HEK293 (cell line): ENCODE data around the gene CNOT8.

Experiments
- CTCF ChIA-PET: fragments of 350-600 bp; formaldehyde crosslinking; extraction: SDS; loops from one replicate; lab custom pipeline; 2021; ENCODE audit warnings: antibody characterized with exemption; lab: Yijun Ruan, JAX
- POLR2A ChIA-PET: fragments of 300-600 bp; formaldehyde crosslinking; extraction: SDS; loops from one replicate; lab custom pipeline; 2020; ENCODE audit warnings: antibody characterized with exemption, inconsistent platforms; lab: Yijun Ruan, JAX
- H3K27ac ChIP-seq: fragments of 200-500 bp; sonication (Bioruptor generic); 2 replicates; pipeline ENCODE4 v1.5.1; 2014; ENCODE audit warnings: low read depth, low read length, control low read depth, inconsistent platforms; ENCODE audit errors: extremely low read depth
- H3K36me3 ChIP-seq, 2 experiments: fragments of 200-500 bp in 1 of 2; sonication (Bioruptor generic) in 1 of 2; 1 replicate in 1 of 2; 2 replicates in 1 of 2; pipeline ENCODE4 v1.5.1; 2014 to 2017; ENCODE audit warnings: inconsistent platforms in 2 of 2, low read length in 2 of 2; ENCODE audit not compliant: control insufficient read depth in 2 of 2, insufficient read depth in 1 of 2
- H3K4me1 ChIP-seq: fragments of 200-500 bp; sonication (Bioruptor generic); 2 replicates; pipeline ENCODE4 v1.5.1; 2014; ENCODE audit warnings: mild to moderate bottlenecking, low read length, inconsistent platforms; ENCODE audit not compliant: control insufficient read depth, insufficient read depth
- H3K4me3 ChIP-seq: 2 replicates; pipeline ENCODE4 v1.5.1; 2011; ENCODE audit warnings: low read depth, mild to moderate bottlenecking, control low read depth, low read length, moderate library complexity
- H3K9me3 ChIP-seq: fragments of 200-500 bp; sonication (Bioruptor generic); 2 replicates; pipeline ENCODE4 v1.5.1; 2014; ENCODE audit warnings: low read depth, low read length, inconsistent platforms; ENCODE audit not compliant: control insufficient read depth, insufficient read depth
- OVOL3 ChIP-seq: fragments of 450-650 bp; formaldehyde crosslinking; IDR thresholded peaks from 2 replicates; pipeline ENCODE4 v1.5.1; 2016; ENCODE audit warnings: missing biosample characterization, missing genetic modification characterization
- SETDB1 ChIP-seq: IDR thresholded peaks from one replicate; pipeline ENCODE4 v1.6.1; 2017; ENCODE audit warnings: mild to moderate bottlenecking, low read length, moderate library complexity, mixed read lengths; ENCODE audit not compliant: insufficient read length
- SP2 ChIP-seq: fragments of 450-650 bp; formaldehyde crosslinking; IDR thresholded peaks from 2 replicates; pipeline ENCODE4 v1.5.1; 2016; ENCODE audit warnings: missing biosample characterization, missing genetic modification characterization
- WT1 ChIP-seq: fragments of 450-650 bp; formaldehyde crosslinking; IDR thresholded peaks from 2 replicates; pipeline ENCODE4 v1.5.1; 2016; ENCODE audit warnings: missing biosample characterization, missing genetic modification characterization
- YY1 ChIP-seq: fragments of 450-650 bp; formaldehyde crosslinking; IDR thresholded peaks from 2 replicates; pipeline ENCODE4 v1.5.1; 2018; ENCODE audit warnings: missing biosample characterization, missing genetic modification characterization
- ZBTB7A ChIP-seq: fragments of 450-650 bp; formaldehyde crosslinking; IDR thresholded peaks from 2 replicates; pipeline ENCODE4 v1.5.1; 2016; ENCODE audit warnings: low read depth, missing biosample characterization, missing genetic modification characterization
- ZFP69B ChIP-seq: fragments of 450-650 bp; formaldehyde crosslinking; IDR thresholded peaks from 2 replicates; pipeline ENCODE4 v1.5.1; 2016; ENCODE audit warnings: missing biosample characterization, missing genetic modification characterization
- ZIC2 ChIP-seq: fragments of 450-650 bp; formaldehyde crosslinking; IDR thresholded peaks from 2 replicates; pipeline ENCODE4 v1.5.1; 2016; ENCODE audit warnings: missing biosample characterization, missing genetic modification characterization
- ZNF138 ChIP-seq: fragments of 450-650 bp; formaldehyde crosslinking; IDR thresholded peaks from 2 replicates; pipeline ENCODE4 v1.5.1; 2016; ENCODE audit warnings: missing biosample characterization, missing genetic modification characterization, borderline replicate concordance
- ZNF169 ChIP-seq: fragments of 450-650 bp; formaldehyde crosslinking; IDR thresholded peaks from 2 replicates; pipeline ENCODE4 v1.5.1; 2016; ENCODE audit warnings: missing biosample characterization, missing genetic modification characterization
- ZNF2 ChIP-seq: fragments of 450-650 bp; formaldehyde crosslinking; IDR thresholded peaks from 2 replicates; pipeline ENCODE4 v1.5.1; 2016; ENCODE audit warnings: missing biosample characterization, missing genetic modification characterization
- ZNF223 ChIP-seq: fragments of 450-650 bp; formaldehyde crosslinking; IDR thresholded peaks from 2 replicates; pipeline ENCODE4 v1.5.1; 2016; ENCODE audit warnings: missing biosample characterization, missing genetic modification characterization
- ZNF239 ChIP-seq: fragments of 450-650 bp; formaldehyde crosslinking; IDR thresholded peaks from 2 replicates; pipeline ENCODE4 v1.5.1; 2016; ENCODE audit warnings: missing biosample characterization, missing genetic modification characterization
- ZNF248 ChIP-seq: fragments of 450-650 bp; formaldehyde crosslinking; IDR thresholded peaks from 2 replicates; pipeline ENCODE4 v1.5.1; 2017; ENCODE audit warnings: missing biosample characterization, missing genetic modification characterization
- ZNF529 ChIP-seq: fragments of 450-650 bp; formaldehyde crosslinking; IDR thresholded peaks from 2 replicates; pipeline ENCODE4 v1.5.1; 2017; ENCODE audit warnings: missing genetic modification characterization, missing biosample characterization; ENCODE audit not compliant: insufficient replicate concordance
- ZNF596 ChIP-seq: fragments of 450-650 bp; IDR thresholded peaks from 2 replicates; pipeline ENCODE4 v1.5.0; 2018; ENCODE audit warnings: missing biosample characterization, mild to moderate bottlenecking, missing genetic modification characterization, moderate library complexity
- ZNF623 ChIP-seq: fragments of 450-650 bp; formaldehyde crosslinking; IDR thresholded peaks from 2 replicates; pipeline ENCODE4 v1.5.1; 2016; ENCODE audit warnings: missing biosample characterization, missing genetic modification characterization
- ZNF837 ChIP-seq: fragments of 450-650 bp; formaldehyde crosslinking; IDR thresholded peaks from 2 replicates; pipeline ENCODE4 v1.5.1; 2016; ENCODE audit warnings: missing biosample characterization, missing genetic modification characterization
- ZSCAN23 ChIP-seq: fragments of 450-650 bp; formaldehyde crosslinking; IDR thresholded peaks from 2 replicates; pipeline ENCODE4 v1.5.1; 2016; ENCODE audit warnings: missing biosample characterization, missing genetic modification characterization
- TF ChIP-seq, protein P1 (sequence below): fragments of 450-650 bp; formaldehyde crosslinking; conservative IDR thresholded peaks from 2 replicates; pipeline ENCODE4 v1.5.1; 2016; ENCODE audit warnings: low read depth, missing biosample characterization, missing genetic modification characterization
- TF ChIP-seq, protein P2 (sequence below): sonication (generic); formaldehyde crosslinking; IDR thresholded peaks from 2 replicates; pipeline ENCODE4 v1.8.1; 2022; ENCODE audit warnings: mild to moderate bottlenecking, moderate library complexity, missing genetic modification reagents
- TF ChIP-seq, protein P3 (sequence below): fragments of 450-650 bp; formaldehyde crosslinking; IDR thresholded peaks from 2 replicates; pipeline ENCODE4 v1.5.1; 2016; ENCODE audit warnings: missing biosample characterization, missing genetic modification characterization
- TF ChIP-seq, protein P4 (sequence below): fragments of 450-650 bp; formaldehyde crosslinking; IDR thresholded peaks from 2 replicates; pipeline ENCODE4 v1.5.1; 2016; ENCODE audit warnings: missing biosample characterization, missing genetic modification characterization
- TF ChIP-seq, protein P5 (sequence below): fragments of 450-650 bp; formaldehyde crosslinking; IDR thresholded peaks from 2 replicates; pipeline ENCODE4 v1.5.1; 2016; ENCODE audit warnings: missing biosample characterization, missing genetic modification characterization, borderline replicate concordance

CNOT8 gene

DNA sequence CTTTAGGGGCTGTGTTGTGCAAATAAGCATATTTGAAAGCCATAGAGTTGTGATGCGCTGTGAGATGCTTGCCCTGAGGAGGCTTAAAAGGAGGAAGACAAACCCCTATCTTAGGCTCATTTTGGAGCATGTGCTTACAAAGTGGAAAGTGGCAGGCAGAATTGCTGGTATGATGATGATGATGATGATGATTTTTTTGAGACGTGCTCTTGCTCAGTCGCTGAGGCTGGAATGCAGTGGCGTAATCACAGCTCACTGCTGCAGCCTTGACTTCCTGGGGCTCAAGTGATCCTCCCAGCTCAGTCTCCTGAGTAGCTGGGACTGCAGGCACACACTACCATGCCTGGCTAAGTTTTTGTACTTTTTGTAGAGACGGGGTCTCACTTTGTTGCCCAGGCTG is 1.7 kb downstream of the CNOT8 start (continued):
- TF ChIP-seq, protein P1, sequence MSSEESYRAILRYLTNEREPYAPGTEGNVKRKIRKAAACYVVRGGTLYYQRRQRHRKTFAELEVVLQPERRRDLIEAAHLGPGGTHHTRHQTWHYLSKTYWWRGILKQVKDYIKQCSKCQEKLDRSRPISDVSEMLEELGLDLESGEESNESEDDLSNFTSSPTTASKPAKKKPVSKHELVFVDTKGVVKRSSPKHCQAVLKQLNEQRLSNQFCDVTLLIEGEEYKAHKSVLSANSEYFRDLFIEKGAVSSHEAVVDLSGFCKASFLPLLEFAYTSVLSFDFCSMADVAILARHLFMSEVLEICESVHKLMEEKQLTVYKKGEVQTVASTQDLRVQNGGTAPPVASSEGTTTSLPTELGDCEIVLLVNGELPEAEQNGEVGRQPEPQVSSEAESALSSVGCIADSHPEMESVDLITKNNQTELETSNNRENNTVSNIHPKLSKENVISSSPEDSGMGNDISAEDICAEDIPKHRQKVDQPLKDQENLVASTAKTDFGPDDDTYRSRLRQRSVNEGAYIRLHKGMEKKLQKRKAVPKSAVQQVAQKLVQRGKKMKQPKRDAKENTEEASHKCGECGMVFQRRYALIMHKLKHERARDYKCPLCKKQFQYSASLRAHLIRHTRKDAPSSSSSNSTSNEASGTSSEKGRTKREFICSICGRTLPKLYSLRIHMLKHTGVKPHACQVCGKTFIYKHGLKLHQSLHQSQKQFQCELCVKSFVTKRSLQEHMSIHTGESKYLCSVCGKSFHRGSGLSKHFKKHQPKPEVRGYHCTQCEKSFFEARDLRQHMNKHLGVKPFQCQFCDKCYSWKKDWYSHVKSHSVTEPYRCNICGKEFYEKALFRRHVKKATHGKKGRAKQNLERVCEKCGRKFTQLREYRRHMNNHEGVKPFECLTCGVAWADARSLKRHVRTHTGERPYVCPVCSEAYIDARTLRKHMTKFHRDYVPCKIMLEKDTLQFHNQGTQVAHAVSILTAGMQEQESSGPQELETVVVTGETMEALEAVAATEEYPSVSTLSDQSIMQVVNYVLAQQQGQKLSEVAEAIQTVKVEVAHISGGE (tag by site-specific recombination) = no peak
- TF ChIP-seq SETDB1 (no peak), ZIC2 (tag by site-specific recombination) (peak; percentile 9; the same call in 1 of the 2 replicates), ZNF169 (tag by site-specific recombination) (no peak)
- TF ChIP-seq, protein P2, sequence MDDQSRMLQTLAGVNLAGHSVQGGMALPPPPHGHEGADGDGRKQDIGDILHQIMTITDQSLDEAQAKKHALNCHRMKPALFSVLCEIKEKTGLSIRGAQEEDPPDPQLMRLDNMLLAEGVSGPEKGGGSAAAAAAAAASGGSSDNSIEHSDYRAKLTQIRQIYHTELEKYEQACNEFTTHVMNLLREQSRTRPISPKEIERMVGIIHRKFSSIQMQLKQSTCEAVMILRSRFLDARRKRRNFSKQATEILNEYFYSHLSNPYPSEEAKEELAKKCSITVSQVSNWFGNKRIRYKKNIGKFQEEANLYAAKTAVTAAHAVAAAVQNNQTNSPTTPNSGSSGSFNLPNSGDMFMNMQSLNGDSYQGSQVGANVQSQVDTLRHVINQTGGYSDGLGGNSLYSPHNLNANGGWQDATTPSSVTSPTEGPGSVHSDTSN = no peak

DNA sequence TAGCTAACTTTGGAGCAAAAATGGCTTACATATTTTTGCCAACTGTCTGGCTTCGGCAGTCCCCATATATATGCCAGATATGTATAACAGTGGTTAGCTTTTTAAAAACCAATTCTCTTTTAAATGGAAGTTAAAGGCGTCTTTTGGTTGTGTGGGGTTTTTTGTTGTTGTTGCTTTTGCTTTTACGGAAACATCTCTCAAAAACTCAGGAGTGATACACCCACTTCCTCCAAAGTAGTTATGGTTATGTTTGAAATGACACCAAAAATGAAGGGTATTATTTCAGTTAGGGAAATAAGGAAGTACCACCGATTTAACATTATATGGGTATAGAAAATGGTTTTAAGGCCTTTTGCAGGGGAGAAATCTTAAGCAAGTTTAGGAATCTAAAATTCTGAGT is 2.3 kb downstream of the CNOT8 start:
- TF ChIP-seq ZFP69B (no peak), ZNF223 (tag by site-specific recombination) (no peak), WT1 (tag by site-specific recombination) (no peak), ZNF138 (no peak), ZNF239 (tag by site-specific recombination) (no peak), ZNF623 (no peak)
- TF ChIP-seq, protein P3, sequence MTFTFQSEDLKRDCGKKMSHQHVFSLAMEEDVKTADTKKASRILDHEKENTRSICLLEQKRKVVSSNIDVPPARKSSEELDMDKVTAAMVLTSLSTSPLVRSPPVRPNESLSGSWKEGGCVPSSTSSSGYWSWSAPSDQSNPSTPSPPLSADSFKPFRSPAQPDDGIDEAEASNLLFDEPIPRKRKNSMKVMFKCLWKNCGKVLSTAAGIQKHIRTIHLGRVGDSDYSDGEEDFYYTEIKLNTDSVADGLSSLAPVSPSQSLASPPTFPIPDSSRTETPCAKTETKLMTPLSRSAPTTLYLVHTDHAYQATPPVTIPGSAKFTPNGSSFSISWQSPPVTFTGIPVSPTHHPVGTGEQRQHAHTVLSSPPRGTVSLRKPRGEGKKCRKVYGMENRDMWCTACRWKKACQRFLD (tag by site-specific recombination) = no peak
- TF ChIP-seq, protein P4, sequence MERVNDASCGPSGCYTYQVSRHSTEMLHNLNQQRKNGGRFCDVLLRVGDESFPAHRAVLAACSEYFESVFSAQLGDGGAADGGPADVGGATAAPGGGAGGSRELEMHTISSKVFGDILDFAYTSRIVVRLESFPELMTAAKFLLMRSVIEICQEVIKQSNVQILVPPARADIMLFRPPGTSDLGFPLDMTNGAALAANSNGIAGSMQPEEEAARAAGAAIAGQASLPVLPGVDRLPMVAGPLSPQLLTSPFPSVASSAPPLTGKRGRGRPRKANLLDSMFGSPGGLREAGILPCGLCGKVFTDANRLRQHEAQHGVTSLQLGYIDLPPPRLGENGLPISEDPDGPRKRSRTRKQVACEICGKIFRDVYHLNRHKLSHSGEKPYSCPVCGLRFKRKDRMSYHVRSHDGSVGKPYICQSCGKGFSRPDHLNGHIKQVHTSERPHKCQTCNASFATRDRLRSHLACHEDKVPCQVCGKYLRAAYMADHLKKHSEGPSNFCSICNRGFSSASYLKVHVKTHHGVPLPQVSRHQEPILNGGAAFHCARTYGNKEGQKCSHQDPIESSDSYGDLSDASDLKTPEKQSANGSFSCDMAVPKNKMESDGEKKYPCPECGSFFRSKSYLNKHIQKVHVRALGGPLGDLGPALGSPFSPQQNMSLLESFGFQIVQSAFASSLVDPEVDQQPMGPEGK (tag by site-specific recombination) = no peak
- TF ChIP-seq, protein P5, sequence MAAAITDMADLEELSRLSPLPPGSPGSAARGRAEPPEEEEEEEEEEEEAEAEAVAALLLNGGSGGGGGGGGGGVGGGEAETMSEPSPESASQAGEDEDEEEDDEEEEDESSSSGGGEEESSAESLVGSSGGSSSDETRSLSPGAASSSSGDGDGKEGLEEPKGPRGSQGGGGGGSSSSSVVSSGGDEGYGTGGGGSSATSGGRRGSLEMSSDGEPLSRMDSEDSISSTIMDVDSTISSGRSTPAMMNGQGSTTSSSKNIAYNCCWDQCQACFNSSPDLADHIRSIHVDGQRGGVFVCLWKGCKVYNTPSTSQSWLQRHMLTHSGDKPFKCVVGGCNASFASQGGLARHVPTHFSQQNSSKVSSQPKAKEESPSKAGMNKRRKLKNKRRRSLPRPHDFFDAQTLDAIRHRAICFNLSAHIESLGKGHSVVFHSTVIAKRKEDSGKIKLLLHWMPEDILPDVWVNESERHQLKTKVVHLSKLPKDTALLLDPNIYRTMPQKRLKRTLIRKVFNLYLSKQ (tag by site-specific recombination) = no peak
- Histone ChIP-seq H3K4me3 (no peak overlapping the region), H3K4me1 (0 out of 2 replicates have a peak, but pooled peaks cover 3% of the 10 kb centered on the region), H3K9me3 (no peaks in the 10 kb centered on the region), H3K27ac (no peak overlapping the region), H3K36me3 (peaks cover 18 to 32% of the 10 kb centered on the region in 2 experiments)
- CTCF ChIA-PET = no interaction called here
- POLR2A ChIA-PET = interaction anchor here (0.6 to 1.8 kb wide), 2 partner anchors 9 to 220 kb away, joined by 3 to 6 read pairs; no protein-coding TSS in a partner anchor

DNA sequence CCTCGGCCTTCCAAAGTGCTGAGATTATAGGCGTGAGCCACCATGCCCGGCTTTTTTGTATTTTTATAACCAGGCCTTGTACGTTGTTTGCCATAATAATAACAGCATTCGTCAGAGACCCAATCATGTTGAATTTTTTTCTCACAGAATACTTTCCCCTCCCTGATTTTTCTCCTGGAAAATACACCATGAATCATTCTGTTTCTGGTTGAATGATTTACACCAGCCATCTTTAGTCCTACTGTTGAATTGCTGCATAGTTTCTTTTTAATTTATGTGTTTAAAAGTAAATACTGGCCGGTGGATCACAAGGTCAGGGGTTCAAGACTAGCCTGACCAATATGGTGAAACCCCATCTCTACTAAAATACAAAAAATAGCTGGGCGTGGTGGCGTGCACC is 3.5 kb downstream of the CNOT8 start:
- Histone ChIP-seq H3K27ac (no peak overlapping the region), H3K9me3 (no peaks in the 10 kb centered on the region), H3K4me3 (no peak overlapping the region), H3K4me1 (0 out of 2 replicates have a peak, but pooled peaks cover 3% of the 10 kb centered on the region), H3K36me3 (peaks cover 26 to 42% of the 10 kb centered on the region in 2 experiments)
- POLR2A ChIA-PET = no interaction called here
- CTCF ChIA-PET = interaction anchor here (0.8 kb wide), 1 partner anchor 212 kb away, joined by 3 read pairs; no protein-coding TSS in a partner anchor
- TF ChIP-seq ZNF2 (tag by site-specific recombination) = no peak
- no peak for TF ChIP-seq ZNF596 (tag by site-specific recombination)
- TF ChIP-seq YY1 (tag by site-specific recombination) = no peak
- no peak for TF ChIP-seq ZSCAN23 (tag by site-specific recombination)
- TF ChIP-seq, protein P3 (tag by site-specific recombination) = no peak
- no peak for TF ChIP-seq SP2 (tag by site-specific recombination)
- no peak for TF ChIP-seq WT1 (tag by site-specific recombination)
- TF ChIP-seq ZBTB7A (tag by site-specific recombination) = no peak
- no peak for TF ChIP-seq OVOL3 (tag by site-specific recombination)
- no peak for TF ChIP-seq ZNF248 (tag by site-specific recombination)
- TF ChIP-seq ZNF529 (tag by site-specific recombination) = no peak
- TF ChIP-seq ZNF837 (tag by site-specific recombination) = no peak
